Uterus (tissue), 2 donors: Measurements from ENCODE around the gene CTLA4.

Experiments
- POLR2A ChIP-seq, 2 donors: fragments of 450-650 bp; IDR thresholded peaks; one replicate each; pipeline ENCODE4 v1.6.1; 2016; ENCODE audit warnings: antibody characterized with exemption in 2 of 2, mild to moderate bottlenecking in 1 of 2, moderate library complexity in 1 of 2
- TF ChIP-seq, protein P1 (sequence below), 4 experiments: fragments of 200-600 bp in 2 of 4; fragments of 450-650 bp in 2 of 4; sonication (generic) in 2 of 4; IDR thresholded peaks; one replicate each; pipeline ENCODE4 v1.5.1; 2016 to 2019; ENCODE audit warnings: antibody characterized with exemption in 4 of 4, mild to moderate bottlenecking in 2 of 4, moderate library complexity in 1 of 4

DNA sequence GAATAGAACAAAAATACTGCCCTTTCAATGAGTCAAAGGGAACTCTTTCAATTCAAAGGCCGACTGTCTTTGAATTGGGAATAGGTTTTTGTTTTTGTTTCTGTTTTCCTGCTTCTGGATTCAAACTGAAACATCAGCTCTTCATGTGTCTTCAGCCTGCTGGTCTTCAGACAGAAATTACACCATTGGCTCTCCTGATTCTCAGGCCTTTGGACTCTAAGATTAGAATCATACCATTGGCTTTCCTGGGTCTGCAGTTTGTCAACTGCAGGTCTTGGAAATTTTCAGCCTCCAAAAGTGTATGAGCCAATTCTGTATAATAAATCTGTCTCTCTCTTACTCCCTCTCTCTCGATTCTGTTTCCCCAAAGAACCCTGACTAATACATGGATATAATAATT lies 31.1 kb downstream of the CTLA4 start:
- no peak for TF ChIP-seq POLR2A (IDR thresholded peaks at IDR 0.05)
- TF ChIP-seq, protein P1, sequence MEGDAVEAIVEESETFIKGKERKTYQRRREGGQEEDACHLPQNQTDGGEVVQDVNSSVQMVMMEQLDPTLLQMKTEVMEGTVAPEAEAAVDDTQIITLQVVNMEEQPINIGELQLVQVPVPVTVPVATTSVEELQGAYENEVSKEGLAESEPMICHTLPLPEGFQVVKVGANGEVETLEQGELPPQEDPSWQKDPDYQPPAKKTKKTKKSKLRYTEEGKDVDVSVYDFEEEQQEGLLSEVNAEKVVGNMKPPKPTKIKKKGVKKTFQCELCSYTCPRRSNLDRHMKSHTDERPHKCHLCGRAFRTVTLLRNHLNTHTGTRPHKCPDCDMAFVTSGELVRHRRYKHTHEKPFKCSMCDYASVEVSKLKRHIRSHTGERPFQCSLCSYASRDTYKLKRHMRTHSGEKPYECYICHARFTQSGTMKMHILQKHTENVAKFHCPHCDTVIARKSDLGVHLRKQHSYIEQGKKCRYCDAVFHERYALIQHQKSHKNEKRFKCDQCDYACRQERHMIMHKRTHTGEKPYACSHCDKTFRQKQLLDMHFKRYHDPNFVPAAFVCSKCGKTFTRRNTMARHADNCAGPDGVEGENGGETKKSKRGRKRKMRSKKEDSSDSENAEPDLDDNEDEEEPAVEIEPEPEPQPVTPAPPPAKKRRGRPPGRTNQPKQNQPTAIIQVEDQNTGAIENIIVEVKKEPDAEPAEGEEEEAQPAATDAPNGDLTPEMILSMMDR (IDR thresholded peaks at IDR 0.05): no peak
